ENCODE measurements around the gene DGCR2. TPM values are rescaled to one million over a fixed set of nuclear protein-coding genes. Genes with fewer than 3 reads are reported as not detected.
"Not testable (repeated sequence)": the region's sequence is repeated elsewhere in the genome, so short reads cannot be mapped to it uniquely, and the experiment has no call there.

The DGCR2 gene
- 24.8 and 32.0 TPM in 2 replicates for total RNA-seq (2014; rRNA removed; shearing (Covaris generic))

GRCh38 chr22:19122143-19122751 is at the start of gene DGCR2:
Gene DGCR2, minus strand, starts transcription at chr22:19122412. Its CDS starts 206 bp downstream, at chr22:19122206.
- peak; percentile 91 for DNase-seq (ENCODE audit: low read depth)

- DNase-seq (ENCODE audit: low read depth) = no peak
Measured at GRCh38 chr22:19169947-19170318, 47.7 kb upstream of the DGCR2 start.

- no peak for DNase-seq (ENCODE audit: low read depth)
Measured at GRCh38 chr22:19169002-19169946, 47.1 kb upstream of the DGCR2 start.

- no peak for DNase-seq (ENCODE audit: low read depth)
Measured at GRCh38 chr22:19168088-19168890, 46.1 kb upstream of the DGCR2 start.

- no peak for DNase-seq (ENCODE audit: low read depth)
Measured at GRCh38 chr22:19167106-19167869, 45.1 kb upstream of the DGCR2 start.

- DNase-seq (ENCODE audit: low read depth) = no peak
Measured at GRCh38 chr22:19166421-19166820, 44.2 kb upstream of the DGCR2 start.

GRCh38 chr22:19164425-19164824 is 42.2 kb upstream of the DGCR2 start:
- DNase-seq (ENCODE audit: low read depth) = no peak

- DNase-seq (ENCODE audit: low read depth) = not testable (repeated sequence)
Measured at GRCh38 chr22:19158649-19159048, 36.4 kb upstream of the DGCR2 start.

GRCh38 chr22:19156109-19156508 is 33.9 kb upstream of the DGCR2 start:
- DNase-seq (ENCODE audit: low read depth) = not testable (repeated sequence)

GRCh38 chr22:19152942-19153883 is 31.0 kb upstream of the DGCR2 start:
- DNase-seq (ENCODE audit: low read depth) = no peak

GRCh38 chr22:19151329-19152191 is 29.3 kb upstream of the DGCR2 start:
- DNase-seq (ENCODE audit: low read depth) = no peak

GRCh38 chr22:19150482-19151328 is 28.5 kb upstream of the DGCR2 start:
- no peak for DNase-seq (ENCODE audit: low read depth)

GRCh38 chr22:19149991-19150390 is 27.8 kb upstream of the DGCR2 start, which contains the start of gene GSC2:
Gene GSC2, minus strand, starts transcription at chr22:19150292. Its CDS starts 9 bp downstream, at chr22:19150283.
- DNase-seq (ENCODE audit: low read depth) = no peak

- DNase-seq (ENCODE audit: low read depth) = no peak
Measured at GRCh38 chr22:19149047-19149883, 27.1 kb upstream of the DGCR2 start.

GRCh38 chr22:19148417-19149046 is 26.3 kb upstream of the DGCR2 start:
- DNase-seq (ENCODE audit: low read depth) = no peak

- no peak for DNase-seq (ENCODE audit: low read depth)
Measured at GRCh38 chr22:19147195-19147780, 25.1 kb upstream of the DGCR2 start.
